ENCODE measurements around the gene ARHGAP23.

DNA sequence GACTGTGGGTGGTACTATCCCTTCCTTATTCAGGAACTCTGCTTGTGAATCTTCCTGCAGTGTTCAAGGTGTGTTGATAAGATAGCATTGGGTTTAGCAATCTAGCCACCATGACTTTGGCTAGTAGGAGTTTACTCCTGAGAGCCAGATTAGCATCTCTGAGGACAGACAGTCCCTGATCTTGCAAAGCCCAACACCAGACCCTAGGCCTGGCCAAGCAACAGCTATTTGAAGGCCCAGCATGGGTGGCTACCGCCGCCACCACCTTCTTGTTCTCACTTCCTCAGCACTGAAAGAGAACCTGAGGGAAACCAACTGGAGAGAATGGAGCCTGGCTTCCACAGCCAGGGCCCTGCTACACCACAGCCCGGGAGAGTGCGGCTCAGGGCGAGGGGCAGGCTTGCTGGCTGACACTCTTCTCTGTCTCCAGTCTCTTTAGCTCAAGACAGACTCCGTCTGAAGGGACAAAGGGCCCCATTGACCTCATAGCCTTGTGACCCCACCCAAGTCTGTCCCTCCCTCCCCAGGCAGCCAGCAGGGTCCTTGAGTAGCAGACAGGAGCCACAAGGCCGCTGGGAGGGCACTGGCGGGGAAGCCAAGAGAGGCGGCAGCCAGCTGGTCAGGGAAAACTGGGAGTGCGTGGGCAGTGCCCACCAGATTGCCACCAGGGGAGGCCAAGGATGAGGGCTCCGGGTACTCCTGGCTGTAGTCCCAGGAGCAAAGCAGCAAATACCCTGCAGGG, 10.9 kb upstream of the ARHGAP23 start:
- TF ChIP-seq, protein P1, sequence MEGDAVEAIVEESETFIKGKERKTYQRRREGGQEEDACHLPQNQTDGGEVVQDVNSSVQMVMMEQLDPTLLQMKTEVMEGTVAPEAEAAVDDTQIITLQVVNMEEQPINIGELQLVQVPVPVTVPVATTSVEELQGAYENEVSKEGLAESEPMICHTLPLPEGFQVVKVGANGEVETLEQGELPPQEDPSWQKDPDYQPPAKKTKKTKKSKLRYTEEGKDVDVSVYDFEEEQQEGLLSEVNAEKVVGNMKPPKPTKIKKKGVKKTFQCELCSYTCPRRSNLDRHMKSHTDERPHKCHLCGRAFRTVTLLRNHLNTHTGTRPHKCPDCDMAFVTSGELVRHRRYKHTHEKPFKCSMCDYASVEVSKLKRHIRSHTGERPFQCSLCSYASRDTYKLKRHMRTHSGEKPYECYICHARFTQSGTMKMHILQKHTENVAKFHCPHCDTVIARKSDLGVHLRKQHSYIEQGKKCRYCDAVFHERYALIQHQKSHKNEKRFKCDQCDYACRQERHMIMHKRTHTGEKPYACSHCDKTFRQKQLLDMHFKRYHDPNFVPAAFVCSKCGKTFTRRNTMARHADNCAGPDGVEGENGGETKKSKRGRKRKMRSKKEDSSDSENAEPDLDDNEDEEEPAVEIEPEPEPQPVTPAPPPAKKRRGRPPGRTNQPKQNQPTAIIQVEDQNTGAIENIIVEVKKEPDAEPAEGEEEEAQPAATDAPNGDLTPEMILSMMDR (conservative IDR thresholded peaks at IDR 0.05; ENCODE audit: low read depth, low read length) = no peak
- TF ChIP-seq EZH2 (IDR thresholded peaks at IDR 0.05; ENCODE audit: borderline replicate concordance, low read depth, low read length, poor library complexity, severe bottlenecking) = no peak

Measured in A673 (cell line).